Astrocyte of the spinal cord (primary cell): ENCODE results near the gene SLC38A11.

Experiments used
- DNase-seq: peaks from one replicate; pipeline ENCODE4 v3.0.0; 2011; ENCODE audit warnings: low read depth, low spot score
- H3K4me3 ChIP-seq: 2 replicates; pipeline ENCODE4 v1.5.1; 2011; ENCODE audit warnings: low read depth, mild to moderate bottlenecking, low read length, moderate library complexity
- CTCF ChIP-seq: IDR thresholded peaks from 2 replicates; pipeline ENCODE4 v1.5.1; 2012; ENCODE audit warnings: low read depth, mild to moderate bottlenecking, low read length, inconsistent platforms
- in situ Hi-C: cut with HindIII; loops from 2 replicates; pipeline ENCODE4 v1.10.0; 2017; ENCODE audit warnings: low sequenced_read_pairs

The SLC38A11 gene

DNA sequence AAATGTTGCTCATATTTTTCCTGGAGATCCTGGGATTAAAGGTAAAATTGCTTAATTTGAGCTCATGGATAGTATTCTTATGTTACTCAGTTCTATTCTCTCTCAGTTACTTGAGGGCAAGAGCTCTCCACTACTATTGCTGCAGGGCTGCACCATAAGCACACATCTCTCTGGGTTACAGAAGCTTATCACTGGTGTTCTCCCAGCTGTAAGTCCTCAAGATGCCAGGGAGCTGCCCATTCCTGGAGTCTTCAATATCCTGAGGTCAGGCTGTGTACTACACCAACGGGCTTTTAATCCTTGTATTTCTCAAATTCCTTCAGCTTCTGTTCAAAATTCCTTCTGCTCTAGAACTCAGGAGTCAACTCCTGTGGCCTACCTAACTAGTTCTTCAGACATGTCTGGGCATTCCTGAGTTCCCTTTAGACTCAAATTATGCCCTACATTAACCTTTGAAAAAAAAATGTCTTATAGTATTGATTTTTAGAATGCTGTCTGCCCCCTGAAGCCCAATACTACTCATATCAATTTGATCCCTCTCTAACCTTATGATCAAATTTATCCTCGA is 96.0 kb downstream of the SLC38A11 start:
- no peak for TF ChIP-seq CTCF
- DNase-seq: no peak
- no peak overlapping the region for H3K4me3 ChIP-seq
- in situ Hi-C loops: no loop called here

DNA sequence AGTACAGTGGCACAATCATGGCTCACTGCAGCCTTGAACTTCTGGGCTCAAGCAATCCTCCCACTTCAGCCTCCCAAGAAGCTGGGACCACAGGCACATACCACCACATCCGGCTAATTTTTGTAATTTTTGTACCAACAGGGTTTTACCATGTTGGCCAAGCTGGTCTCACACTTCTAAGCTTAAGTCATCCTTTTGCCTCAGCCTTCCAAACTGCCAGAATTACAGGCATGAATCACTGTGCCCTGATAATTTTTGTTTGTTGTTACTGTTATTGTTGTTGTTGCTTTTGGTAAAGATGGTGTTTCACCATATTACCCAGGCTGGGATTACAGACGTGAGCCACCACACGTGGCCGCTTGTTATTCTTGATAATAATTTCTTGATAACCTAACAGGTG is 103.2 kb downstream of the SLC38A11 start:
- in situ Hi-C loops: no loop called here
- no peak overlapping the region for H3K4me3 ChIP-seq
- TF ChIP-seq CTCF: no peak
- DNase-seq: no peak

GRCh38 chr2:164850235-164850634 is 105.1 kb downstream of the SLC38A11 start:
- TF ChIP-seq CTCF: no peak
- no peak for DNase-seq
- in situ Hi-C loops: no loop called here
- H3K4me3 ChIP-seq: no peak overlapping the region

GRCh38 chr2:164849506-164849905 is 105.8 kb downstream of the SLC38A11 start:
- in situ Hi-C loops: no loop called here
- no peak for DNase-seq
- no peak for TF ChIP-seq CTCF
- no peak overlapping the region for H3K4me3 ChIP-seq

- in situ Hi-C loops: no loop called here
- no peak for DNase-seq
- no peak for TF ChIP-seq CTCF
- H3K4me3 ChIP-seq: no peak overlapping the region
These were observed 107.2 kb downstream of the SLC38A11 start for GRCh38 chr2:164847981-164848741.

DNA sequence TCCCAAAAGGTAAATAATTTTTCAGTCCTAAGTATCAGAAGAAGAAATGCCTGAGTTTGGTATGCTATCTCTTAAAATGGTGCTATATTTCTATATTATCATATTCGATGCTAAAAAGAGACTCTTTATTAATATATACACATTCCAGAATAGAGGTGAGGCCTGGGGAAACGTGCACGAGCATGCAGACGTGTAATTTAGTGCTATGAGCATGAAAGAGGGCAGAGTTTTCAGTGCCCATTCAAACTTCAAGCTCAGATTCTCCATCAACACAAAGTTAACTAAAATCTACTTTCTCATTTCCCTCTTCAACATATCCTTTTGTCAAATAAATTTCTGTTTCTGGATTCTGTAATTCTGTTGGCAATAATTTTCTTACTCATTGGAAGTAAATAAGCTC is 108.0 kb downstream of the SLC38A11 start:
- DNase-seq: no peak
- TF ChIP-seq CTCF: no peak
- in situ Hi-C loops: no loop called here
- H3K4me3 ChIP-seq: no peak overlapping the region
